GM23338 (cell line): ENCODE results near the gene ADGRD2. TPM values are rescaled to one million over a fixed set of nuclear protein-coding genes. Genes with fewer than 3 reads are reported as not detected.

Source experiments
- ATAC-seq: fragments of 200-7000 bp; cut with Tn5 transposase; 3 replicates; pipeline ENCODE4 v1.9.1; 2020
- DNase-seq: peaks from one replicate; pipeline ENCODE4 v3.0.0-alpha.2; 2015; ENCODE audit warnings: low spot score
- H2AFZ ChIP-seq: fragments of 200-600 bp; sonication (generic); 2 replicates; pipeline ENCODE4 v1.8.0; 2016; ENCODE audit warnings: antibody characterized with exemption, mild to moderate bottlenecking, moderate library complexity
- H3F3A ChIP-seq: fragments of 200-600 bp; sonication (generic); replicated peaks from 2 replicates; pipeline ENCODE4 v1.8.0; 2017; ENCODE audit warnings: antibody characterized with exemption, mixed run types, low read depth
- H3K27ac ChIP-seq: fragments of 200-600 bp; sonication (generic); 2 replicates; pipeline ENCODE4 v1.6.1; 2016; ENCODE audit warnings: low read depth
- H3K27me3 ChIP-seq: fragments of 200-600 bp; sonication (generic); 2 replicates; pipeline ENCODE4 v1.8.0; 2016; ENCODE audit warnings: mild to moderate bottlenecking, mixed run types, moderate library complexity; ENCODE audit not compliant: insufficient read depth
- H3K36me3 ChIP-seq: fragments of 200-600 bp; sonication (generic); 2 replicates; pipeline ENCODE4 v1.8.0; 2016; ENCODE audit warnings: mild to moderate bottlenecking; ENCODE audit not compliant: insufficient read depth
- H3K4me1 ChIP-seq: fragments of 200-600 bp; sonication (generic); 2 replicates; pipeline ENCODE4 v1.8.0; 2016; ENCODE audit warnings: mild to moderate bottlenecking, moderate library complexity; ENCODE audit not compliant: insufficient read depth
- H3K4me2 ChIP-seq: fragments of 200-600 bp; sonication (generic); 2 replicates; pipeline ENCODE4 v1.7.1; 2017; ENCODE audit warnings: mixed run types
- H3K4me3 ChIP-seq: fragments of 200-600 bp; sonication (generic); 2 replicates; pipeline ENCODE4 v1.6.1; 2016; ENCODE audit warnings: mixed run types
- H3K79me2 ChIP-seq: fragments of 200-600 bp; sonication (generic); replicated peaks from 2 replicates; pipeline ENCODE4 v1.8.0; 2017; ENCODE audit warnings: mild to moderate bottlenecking; ENCODE audit not compliant: insufficient read depth
- H3K9me2 ChIP-seq: fragments of 200-600 bp; sonication (generic); 2 replicates; pipeline ENCODE4 v1.8.0; 2017; ENCODE audit not compliant: insufficient read depth
- H4K20me1 ChIP-seq: fragments of 200-600 bp; sonication (generic); replicated peaks from 2 replicates; pipeline ENCODE4 v1.8.0; 2017; ENCODE audit warnings: mild to moderate bottlenecking; ENCODE audit not compliant: insufficient read depth
- H3K27ac Mint-ChIP-seq: 2 replicates; pipeline ENCODE4 v1.8.0; 2020; ENCODE audit warnings: inconsistent platforms, mild to moderate bottlenecking, moderate library complexity, mixed read lengths
- H3K27me3 Mint-ChIP-seq: 3 replicates; pipeline ENCODE4 v1.8.0; 2022; ENCODE audit warnings: low read depth, mild to moderate bottlenecking, moderate library complexity, mixed read lengths, inconsistent platforms; ENCODE audit not compliant: insufficient read depth, poor library complexity
- H3K36me3 Mint-ChIP-seq: 3 replicates; pipeline ENCODE4 v1.8.0; 2021; ENCODE audit warnings: low read depth, mild to moderate bottlenecking, inconsistent platforms, moderate library complexity, mixed read lengths
- H3K4me1 Mint-ChIP-seq: 3 replicates; pipeline ENCODE4 v1.8.0; 2020; ENCODE audit warnings: mild to moderate bottlenecking, inconsistent platforms, mixed read lengths
- H3K4me3 Mint-ChIP-seq: 3 replicates; pipeline ENCODE4 v1.8.0; 2021; ENCODE audit warnings: moderate library complexity, mild to moderate bottlenecking, inconsistent platforms, mixed read lengths
- H3K9me3 Mint-ChIP-seq: 3 replicates; pipeline ENCODE4 v1.8.0; 2020; ENCODE audit warnings: moderate library complexity, mild to moderate bottlenecking, inconsistent platforms, mixed read lengths
- CREB1 ChIP-seq: fragments of 250-450 bp; sonication (Bioruptor Pico); IDR thresholded peaks from 2 replicates; pipeline ENCODE4 v1.5.0; 2020; ENCODE audit warnings: low read depth, mild to moderate bottlenecking, moderate library complexity
- EZH2 ChIP-seq: fragments of 200-600 bp; sonication (generic); IDR thresholded peaks from one replicate; pipeline ENCODE4 v1.8.0; 2017; ENCODE audit warnings: antibody characterized with exemption, mild to moderate bottlenecking, low read depth; ENCODE audit not compliant: unreplicated experiment
- EZH2phosphoT487 ChIP-seq: fragments of 200-600 bp; sonication (generic); IDR thresholded peaks from one replicate; pipeline ENCODE4 v1.8.1; 2018; ENCODE audit warnings: antibody characterized with exemption; ENCODE audit not compliant: unreplicated experiment
- JUNB ChIP-seq: IDR thresholded peaks from one replicate; pipeline ENCODE4 v1.6.1; 2016; ENCODE audit warnings: antibody characterized with exemption; ENCODE audit not compliant: unreplicated experiment
- POLR2AphosphoS5 ChIP-seq: IDR thresholded peaks from 2 replicates; pipeline ENCODE4 v1.6.1; 2016; ENCODE audit warnings: antibody characterized with exemption, low read depth
- STAT1 ChIP-seq: IDR thresholded peaks from one replicate; pipeline ENCODE4 v1.6.1; 2016; ENCODE audit warnings: antibody characterized with exemption; ENCODE audit not compliant: unreplicated experiment
- ZNF114 ChIP-seq: fragments of 250-450 bp; sonication (Bioruptor Pico); IDR thresholded peaks from 2 replicates; pipeline ENCODE4 v1.5.0; 2020; ENCODE audit warnings: mild to moderate bottlenecking, moderate library complexity
- ZNF331 ChIP-seq: fragments of 250-450 bp; sonication (Bioruptor Pico); IDR thresholded peaks from 2 replicates; pipeline ENCODE4 v1.5.0; 2020; ENCODE audit warnings: low read depth, mild to moderate bottlenecking, moderate library complexity
- polyA plus RNA-seq: library from polyadenylated mRNA; unstranded; fragments of >200 nt; fragmentation: Nextera tagmentation; extraction: Ambion mirVana; gene quantifications from 2 replicates; pipeline ENCODE4 v1.2.1, GENCODE V29; 2016
- total RNA-seq: library from RNA; depleted of rRNA; stranded (reverse); fragments of >200 nt; shearing (Covaris generic); gene quantifications from 2 replicates; pipeline ENCODE4 v1.2.3, GENCODE V29; 2014
- TF ChIP-seq, protein P1 (sequence below): fragments of 250-450 bp; sonication (Bioruptor Pico); IDR thresholded peaks from 2 replicates; pipeline ENCODE4 v1.5.0; 2020; ENCODE audit warnings: mild to moderate bottlenecking, moderate library complexity
- TF ChIP-seq, protein P2 (sequence below): IDR thresholded peaks from 2 replicates; pipeline ENCODE4 v1.6.1; 2016; ENCODE audit warnings: antibody characterized with exemption

ADGRD2 gene
- total and polyA plus RNA-seq, 2 experiments from 2014 or later, result 0.45 to 0.78 TPM

DNA sequence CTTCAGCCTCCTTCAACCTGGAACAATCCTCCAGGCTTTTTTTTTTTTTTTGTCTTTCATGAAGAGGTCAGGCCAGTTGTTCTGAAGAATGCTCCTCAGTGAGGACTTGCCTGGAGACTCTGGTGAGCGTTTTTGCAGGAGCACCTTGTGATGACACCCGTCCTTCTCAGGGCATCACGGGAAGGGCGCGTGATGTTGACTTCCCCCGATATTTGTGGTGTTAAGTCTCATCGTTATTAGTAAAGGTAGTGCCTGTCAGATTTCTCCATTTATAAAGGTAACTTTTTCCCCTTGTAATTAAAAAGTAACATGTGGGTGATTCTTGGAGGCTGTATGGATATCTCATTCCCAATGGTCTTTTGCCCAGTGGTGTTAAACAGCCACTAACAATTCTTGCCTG is 23.9 kb upstream of the ADGRD2 start (continued):
- TF ChIP-seq, protein P1, sequence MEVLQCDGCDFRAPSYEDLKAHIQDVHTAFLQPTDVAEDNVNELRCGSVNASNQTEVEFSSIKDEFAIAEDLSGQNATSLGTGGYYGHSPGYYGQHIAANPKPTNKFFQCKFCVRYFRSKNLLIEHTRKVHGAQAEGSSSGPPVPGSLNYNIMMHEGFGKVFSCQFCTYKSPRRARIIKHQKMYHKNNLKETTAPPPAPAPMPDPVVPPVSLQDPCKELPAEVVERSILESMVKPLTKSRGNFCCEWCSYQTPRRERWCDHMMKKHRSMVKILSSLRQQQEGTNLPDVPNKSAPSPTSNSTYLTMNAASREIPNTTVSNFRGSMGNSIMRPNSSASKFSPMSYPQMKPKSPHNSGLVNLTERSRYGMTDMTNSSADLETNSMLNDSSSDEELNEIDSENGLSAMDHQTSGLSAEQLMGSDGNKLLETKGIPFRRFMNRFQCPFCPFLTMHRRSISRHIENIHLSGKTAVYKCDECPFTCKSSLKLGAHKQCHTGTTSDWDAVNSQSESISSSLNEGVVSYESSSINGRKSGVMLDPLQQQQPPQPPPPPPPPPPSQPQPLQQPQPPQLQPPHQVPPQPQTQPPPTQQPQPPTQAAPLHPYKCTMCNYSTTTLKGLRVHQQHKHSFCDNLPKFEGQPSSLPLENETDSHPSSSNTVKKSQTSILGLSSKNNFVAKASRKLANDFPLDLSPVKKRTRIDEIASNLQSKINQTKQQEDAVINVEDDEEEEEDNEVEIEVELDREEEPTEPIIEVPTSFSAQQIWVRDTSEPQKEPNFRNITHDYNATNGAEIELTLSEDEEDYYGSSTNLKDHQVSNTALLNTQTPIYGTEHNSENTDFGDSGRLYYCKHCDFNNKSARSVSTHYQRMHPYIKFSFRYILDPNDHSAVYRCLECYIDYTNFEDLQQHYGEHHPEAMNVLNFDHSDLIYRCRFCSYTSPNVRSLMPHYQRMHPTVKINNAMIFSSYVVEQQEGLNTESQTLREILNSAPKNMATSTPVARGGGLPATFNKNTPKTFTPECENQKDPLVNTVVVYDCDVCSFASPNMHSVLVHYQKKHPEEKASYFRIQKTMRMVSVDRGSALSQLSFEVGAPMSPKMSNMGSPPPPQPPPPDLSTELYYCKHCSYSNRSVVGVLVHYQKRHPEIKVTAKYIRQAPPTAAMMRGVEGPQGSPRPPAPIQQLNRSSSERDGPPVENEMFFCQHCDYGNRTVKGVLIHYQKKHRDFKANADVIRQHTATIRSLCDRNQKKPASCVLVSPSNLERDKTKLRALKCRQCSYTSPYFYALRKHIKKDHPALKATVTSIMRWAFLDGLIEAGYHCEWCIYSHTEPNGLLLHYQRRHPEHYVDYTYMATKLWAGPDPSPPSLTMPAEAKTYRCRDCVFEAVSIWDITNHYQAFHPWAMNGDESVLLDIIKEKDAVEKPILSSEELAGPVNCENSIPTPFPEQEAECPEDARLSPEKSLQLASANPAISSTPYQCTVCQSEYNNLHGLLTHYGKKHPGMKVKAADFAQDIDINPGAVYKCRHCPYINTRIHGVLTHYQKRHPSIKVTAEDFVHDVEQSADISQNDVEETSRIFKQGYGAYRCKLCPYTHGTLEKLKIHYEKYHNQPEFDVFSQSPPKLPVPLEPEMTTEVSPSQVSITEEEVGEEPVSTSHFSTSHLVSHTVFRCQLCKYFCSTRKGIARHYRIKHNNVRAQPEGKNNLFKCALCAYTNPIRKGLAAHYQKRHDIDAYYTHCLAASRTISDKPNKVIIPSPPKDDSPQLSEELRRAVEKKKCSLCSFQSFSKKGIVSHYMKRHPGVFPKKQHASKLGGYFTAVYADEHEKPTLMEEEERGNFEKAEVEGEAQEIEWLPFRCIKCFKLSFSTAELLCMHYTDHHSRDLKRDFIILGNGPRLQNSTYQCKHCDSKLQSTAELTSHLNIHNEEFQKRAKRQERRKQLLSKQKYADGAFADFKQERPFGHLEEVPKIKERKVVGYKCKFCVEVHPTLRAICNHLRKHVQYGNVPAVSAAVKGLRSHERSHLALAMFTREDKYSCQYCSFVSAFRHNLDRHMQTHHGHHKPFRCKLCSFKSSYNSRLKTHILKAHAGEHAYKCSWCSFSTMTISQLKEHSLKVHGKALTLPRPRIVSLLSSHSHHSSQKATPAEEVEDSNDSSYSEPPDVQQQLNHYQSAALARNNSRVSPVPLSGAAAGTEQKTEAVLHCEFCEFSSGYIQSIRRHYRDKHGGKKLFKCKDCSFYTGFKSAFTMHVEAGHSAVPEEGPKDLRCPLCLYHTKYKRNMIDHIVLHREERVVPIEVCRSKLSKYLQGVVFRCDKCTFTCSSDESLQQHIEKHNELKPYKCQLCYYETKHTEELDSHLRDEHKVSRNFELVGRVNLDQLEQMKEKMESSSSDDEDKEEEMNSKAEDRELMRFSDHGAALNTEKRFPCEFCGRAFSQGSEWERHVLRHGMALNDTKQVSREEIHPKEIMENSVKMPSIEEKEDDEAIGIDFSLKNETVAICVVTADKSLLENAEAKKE (CRISPR knock-in tag), result no peak
- TF ChIP-seq EZH2phosphoT487, result no peak

DNA sequence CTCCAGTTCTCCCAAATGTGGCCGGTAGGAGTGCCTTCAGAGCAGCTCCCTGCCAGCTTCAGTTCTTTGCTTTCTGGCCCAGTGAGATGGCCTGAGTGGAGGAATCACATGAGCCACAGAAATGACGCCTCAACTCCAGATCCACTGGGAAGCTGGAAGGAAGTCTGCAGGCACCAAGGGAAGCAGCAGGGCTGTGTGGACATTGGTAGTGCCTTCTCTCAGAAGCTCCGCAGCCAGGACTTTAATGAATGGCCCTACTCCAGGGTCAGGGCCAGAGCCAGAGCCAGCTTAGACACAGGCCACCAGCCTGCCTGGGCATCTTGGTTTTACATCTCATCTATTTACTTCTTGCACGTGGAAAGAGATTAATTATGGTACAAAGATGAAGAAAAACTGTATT is 23.0 kb upstream of the ADGRD2 start:
- Histone ChIP-seq H3K27ac (no peak overlapping the region), H3K27me3 (no peaks in the 10 kb centered on the region), H3K4me3 (no peak overlapping the region), H3K79me2 (no peaks in the 10 kb centered on the region), H3K36me3 (no peaks in the 10 kb centered on the region), H4K20me1 (no peaks in the 10 kb centered on the region), H3K9me2 (no peaks in the 10 kb centered on the region), H3F3A (no peaks in the 10 kb centered on the region), H3K4me1 (no peaks in the 10 kb centered on the region), H3K4me2 (no peak overlapping the region), H2AFZ (no peak overlapping the region)
- no peaks in the 10 kb centered on the region for H3K36me3 Mint-ChIP-seq
- H3K27ac Mint-ChIP-seq, result no peak overlapping the region
- no peak overlapping the region for H3K4me3 Mint-ChIP-seq
- DNase-seq (no peak), ATAC-seq (no peak)
- peaks cover 3% of the 10 kb centered on the region for H3K27me3 Mint-ChIP-seq
- H3K4me1 Mint-ChIP-seq, result no peaks in the 10 kb centered on the region; the same call in 2 of the 3 replicates
- H3K9me3 Mint-ChIP-seq, result no peaks in the 10 kb centered on the region; the same call in 2 of the 3 replicates
- TF ChIP-seq CREB1 (CRISPR knock-in tag) (no peak), EZH2 (no peak), ZNF331 (CRISPR knock-in tag) (no peak), ZNF114 (CRISPR knock-in tag) (no peak), POLR2AphosphoS5 (no peak), JUNB (no peak), STAT1 (no peak)
- TF ChIP-seq, protein P2, sequence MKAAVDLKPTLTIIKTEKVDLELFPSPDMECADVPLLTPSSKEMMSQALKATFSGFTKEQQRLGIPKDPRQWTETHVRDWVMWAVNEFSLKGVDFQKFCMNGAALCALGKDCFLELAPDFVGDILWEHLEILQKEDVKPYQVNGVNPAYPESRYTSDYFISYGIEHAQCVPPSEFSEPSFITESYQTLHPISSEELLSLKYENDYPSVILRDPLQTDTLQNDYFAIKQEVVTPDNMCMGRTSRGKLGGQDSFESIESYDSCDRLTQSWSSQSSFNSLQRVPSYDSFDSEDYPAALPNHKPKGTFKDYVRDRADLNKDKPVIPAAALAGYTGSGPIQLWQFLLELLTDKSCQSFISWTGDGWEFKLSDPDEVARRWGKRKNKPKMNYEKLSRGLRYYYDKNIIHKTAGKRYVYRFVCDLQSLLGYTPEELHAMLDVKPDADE, result no peak
- TF ChIP-seq, protein P1 (CRISPR knock-in tag), result no peak
